ENCODE data around the gene HLA-A. TPM values are rescaled to one million over a fixed set of nuclear protein-coding genes. Genes with fewer than 3 reads are reported as not detected.

HLA-A gene
- total RNA-seq, 1 donor from 2014 or later = 107 TPM

DNA sequence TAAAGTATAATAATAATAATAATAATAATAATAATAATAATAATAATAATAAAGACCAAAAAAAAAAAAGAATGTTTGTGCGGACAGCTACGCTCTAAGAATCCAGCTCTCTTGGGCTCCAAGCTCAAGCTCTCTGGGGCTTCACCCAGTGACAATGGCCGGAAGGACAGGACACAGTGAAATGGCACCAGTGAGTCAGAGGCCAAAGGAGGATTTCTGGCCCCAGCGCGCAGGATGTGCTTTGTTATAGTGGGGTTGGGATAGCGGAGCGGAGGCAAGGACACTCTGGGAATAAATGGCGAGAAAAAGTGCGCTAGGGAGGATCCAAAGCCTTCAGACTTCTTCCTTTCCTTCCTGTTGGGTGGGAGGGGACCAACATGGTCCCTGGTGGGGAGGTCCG lies 38.2 kb downstream of the HLA-A start:
- Mint-ChIP-seq H3K9me3 (no peaks in the 10 kb centered on the region), H3K36me3 (no peaks in the 10 kb centered on the region)

DNA sequence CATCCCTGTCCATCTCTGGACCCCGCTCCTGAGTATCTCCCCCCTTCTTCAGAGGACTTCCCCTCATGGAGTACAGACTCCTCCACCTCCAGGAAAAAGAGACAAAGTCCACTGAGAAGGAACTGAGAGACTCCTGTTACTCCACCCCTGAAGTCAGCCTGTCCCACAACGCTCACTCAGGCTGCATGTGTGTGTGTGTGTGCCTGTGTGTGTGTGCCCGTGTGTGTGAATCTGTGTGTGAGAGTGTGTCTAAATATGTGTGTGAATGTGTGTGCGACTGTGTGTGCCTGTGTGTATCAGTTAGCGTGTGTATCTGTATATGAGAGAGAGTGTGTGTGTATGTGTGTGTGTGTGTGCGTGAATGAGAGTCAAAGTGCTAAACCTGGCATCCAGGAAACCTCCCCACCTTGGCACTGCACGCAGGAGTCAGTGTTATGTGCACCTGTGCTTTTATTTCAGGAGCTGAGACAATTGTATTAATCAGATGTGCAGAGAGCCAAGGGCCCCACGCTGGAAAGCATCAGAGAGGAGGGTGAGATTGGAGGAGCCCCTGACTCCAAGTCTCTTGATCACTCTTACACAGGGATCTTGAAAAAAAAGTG lies 39.0 kb downstream of the HLA-A start:
- Mint-ChIP-seq H3K27ac (peak overlapping the region; percentile 32), H3K27me3 (ENCODE audit: insufficient read depth, low read depth) (peaks cover 21% of the 10 kb centered on the region), H3K9me3 (no peaks in the 10 kb centered on the region), H3K4me1 (peaks cover 17% of the 10 kb centered on the region), H3K4me3 (no peak overlapping the region), H3K36me3 (no peaks in the 10 kb centered on the region)
- Histone ChIP-seq H3K27ac (no peak overlapping the region), H3K9ac (no peak overlapping the region), H3K4me1 (peaks cover 10% of the 10 kb centered on the region), H3F3A (ENCODE audit: low read depth) (no peaks in the 10 kb centered on the region), H2AFZ (replicated peaks) (no peak overlapping the region), H3K4me2 (no peak overlapping the region), H3K27me3 (peaks cover 28% of the 10 kb centered on the region), H3K9me3 (ENCODE audit: low read depth) (no peaks in the 10 kb centered on the region), H3K79me2 (ENCODE audit: low read depth) (no peaks in the 10 kb centered on the region), H4K20me1 (ENCODE audit: low read depth) (no peaks in the 10 kb centered on the region), H3K36me3 (no peaks in the 10 kb centered on the region), H3K4me3 (no peak overlapping the region)
- TF ChIP-seq EZH2phosphoT487 (IDR thresholded peaks at IDR 0.05) (no peak), EZH2 (IDR thresholded peaks at IDR 0.05) (no peak)
- TF ChIP-seq, protein P1, sequence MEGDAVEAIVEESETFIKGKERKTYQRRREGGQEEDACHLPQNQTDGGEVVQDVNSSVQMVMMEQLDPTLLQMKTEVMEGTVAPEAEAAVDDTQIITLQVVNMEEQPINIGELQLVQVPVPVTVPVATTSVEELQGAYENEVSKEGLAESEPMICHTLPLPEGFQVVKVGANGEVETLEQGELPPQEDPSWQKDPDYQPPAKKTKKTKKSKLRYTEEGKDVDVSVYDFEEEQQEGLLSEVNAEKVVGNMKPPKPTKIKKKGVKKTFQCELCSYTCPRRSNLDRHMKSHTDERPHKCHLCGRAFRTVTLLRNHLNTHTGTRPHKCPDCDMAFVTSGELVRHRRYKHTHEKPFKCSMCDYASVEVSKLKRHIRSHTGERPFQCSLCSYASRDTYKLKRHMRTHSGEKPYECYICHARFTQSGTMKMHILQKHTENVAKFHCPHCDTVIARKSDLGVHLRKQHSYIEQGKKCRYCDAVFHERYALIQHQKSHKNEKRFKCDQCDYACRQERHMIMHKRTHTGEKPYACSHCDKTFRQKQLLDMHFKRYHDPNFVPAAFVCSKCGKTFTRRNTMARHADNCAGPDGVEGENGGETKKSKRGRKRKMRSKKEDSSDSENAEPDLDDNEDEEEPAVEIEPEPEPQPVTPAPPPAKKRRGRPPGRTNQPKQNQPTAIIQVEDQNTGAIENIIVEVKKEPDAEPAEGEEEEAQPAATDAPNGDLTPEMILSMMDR (IDR thresholded peaks at IDR 0.05) = no peak
- DNase-seq (ENCODE audit: low spot score) = no peak

More for the DNA sequence above, 38.2 kb downstream of the HLA-A start:
- H3K4me3 ChIP-seq = no peak overlapping the region
- peaks cover 10% of the 10 kb centered on the region for H3K4me1 ChIP-seq
- no peak overlapping the region for H3K27ac ChIP-seq
- no peak overlapping the region for H2AFZ ChIP-seq (replicated peaks)
- Mint-ChIP-seq H3K27me3 (ENCODE audit: insufficient read depth, low read depth) (peaks cover 29% of the 10 kb centered on the region), H3K27ac (no peak overlapping the region), H3K4me1 (peaks cover 24% of the 10 kb centered on the region), H3K4me3 (no peak overlapping the region)
- no peaks in the 10 kb centered on the region for H3K36me3 ChIP-seq
- no peaks in the 10 kb centered on the region for H4K20me1 ChIP-seq (ENCODE audit: low read depth)
- H3K9me3 ChIP-seq (ENCODE audit: low read depth) = no peaks in the 10 kb centered on the region
- peaks cover 36% of the 10 kb centered on the region for H3K27me3 ChIP-seq
- no peak overlapping the region for H3K9ac ChIP-seq
- H3F3A ChIP-seq (ENCODE audit: low read depth) = no peaks in the 10 kb centered on the region
- H3K79me2 ChIP-seq (ENCODE audit: low read depth) = no peaks in the 10 kb centered on the region
- TF ChIP-seq, protein P1 (IDR thresholded peaks at IDR 0.05) = no peak
- no peak for TF ChIP-seq EZH2 (IDR thresholded peaks at IDR 0.05)
- no peak for TF ChIP-seq EZH2phosphoT487 (IDR thresholded peaks at IDR 0.05)
- H3K4me2 ChIP-seq = no peak overlapping the region
- no peak for DNase-seq (ENCODE audit: low spot score)

DNA sequence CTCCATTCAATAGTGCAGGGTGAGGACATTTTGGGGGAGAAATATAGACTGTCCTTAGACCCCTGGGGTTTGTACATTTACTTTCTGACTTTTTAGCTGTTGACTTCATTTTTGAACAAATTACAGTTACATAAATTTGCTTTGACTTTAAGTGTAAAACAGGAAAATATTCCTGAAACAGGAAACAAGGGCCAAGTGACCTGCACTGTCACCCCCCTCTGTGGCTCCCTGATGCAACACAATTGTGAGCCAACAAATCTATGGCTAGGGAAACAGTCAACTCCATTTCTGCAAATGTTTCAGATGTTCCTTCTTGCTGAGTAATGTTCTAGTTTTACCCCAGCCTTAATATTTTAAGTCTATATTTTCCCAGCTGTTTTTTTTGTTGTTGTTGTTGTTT lies 39.8 kb downstream of the HLA-A start:
- Mint-ChIP-seq H3K27me3 (ENCODE audit: insufficient read depth, low read depth) (peaks cover 17% of the 10 kb centered on the region), H3K9me3 (no peaks in the 10 kb centered on the region), H3K36me3 (no peaks in the 10 kb centered on the region), H3K27ac (no peak overlapping the region), H3K4me3 (no peak overlapping the region), H3K4me1 (peaks cover 14% of the 10 kb centered on the region)
- TF ChIP-seq EZH2 (IDR thresholded peaks at IDR 0.05) (no peak), EZH2phosphoT487 (IDR thresholded peaks at IDR 0.05) (no peak)
- TF ChIP-seq, protein P1 (IDR thresholded peaks at IDR 0.05) = no peak
- no peaks in the 10 kb centered on the region for H3K9me3 ChIP-seq (ENCODE audit: low read depth)
- H3K4me3 ChIP-seq = no peak overlapping the region
- no peaks in the 10 kb centered on the region for H3K79me2 ChIP-seq (ENCODE audit: low read depth)
- H2AFZ ChIP-seq (replicated peaks) = no peak overlapping the region
- DNase-seq (ENCODE audit: low spot score) = no peak
- no peak overlapping the region for H3K9ac ChIP-seq
- H3F3A ChIP-seq (ENCODE audit: low read depth) = no peaks in the 10 kb centered on the region
- peaks cover 8% of the 10 kb centered on the region for H3K4me1 ChIP-seq
- H3K4me2 ChIP-seq = no peak overlapping the region
- no peaks in the 10 kb centered on the region for H4K20me1 ChIP-seq (ENCODE audit: low read depth)
- no peaks in the 10 kb centered on the region for H3K36me3 ChIP-seq
- H3K27ac ChIP-seq = no peak overlapping the region
- peaks cover 21% of the 10 kb centered on the region for H3K27me3 ChIP-seq
